ENCODE results near the gene JPH2. TPM values are rescaled to one million over a fixed set of nuclear protein-coding genes. Genes with fewer than 3 reads are reported as not detected.

Gene JPH2
- total RNA-seq, 1 donor = 50.5 TPM

DNA sequence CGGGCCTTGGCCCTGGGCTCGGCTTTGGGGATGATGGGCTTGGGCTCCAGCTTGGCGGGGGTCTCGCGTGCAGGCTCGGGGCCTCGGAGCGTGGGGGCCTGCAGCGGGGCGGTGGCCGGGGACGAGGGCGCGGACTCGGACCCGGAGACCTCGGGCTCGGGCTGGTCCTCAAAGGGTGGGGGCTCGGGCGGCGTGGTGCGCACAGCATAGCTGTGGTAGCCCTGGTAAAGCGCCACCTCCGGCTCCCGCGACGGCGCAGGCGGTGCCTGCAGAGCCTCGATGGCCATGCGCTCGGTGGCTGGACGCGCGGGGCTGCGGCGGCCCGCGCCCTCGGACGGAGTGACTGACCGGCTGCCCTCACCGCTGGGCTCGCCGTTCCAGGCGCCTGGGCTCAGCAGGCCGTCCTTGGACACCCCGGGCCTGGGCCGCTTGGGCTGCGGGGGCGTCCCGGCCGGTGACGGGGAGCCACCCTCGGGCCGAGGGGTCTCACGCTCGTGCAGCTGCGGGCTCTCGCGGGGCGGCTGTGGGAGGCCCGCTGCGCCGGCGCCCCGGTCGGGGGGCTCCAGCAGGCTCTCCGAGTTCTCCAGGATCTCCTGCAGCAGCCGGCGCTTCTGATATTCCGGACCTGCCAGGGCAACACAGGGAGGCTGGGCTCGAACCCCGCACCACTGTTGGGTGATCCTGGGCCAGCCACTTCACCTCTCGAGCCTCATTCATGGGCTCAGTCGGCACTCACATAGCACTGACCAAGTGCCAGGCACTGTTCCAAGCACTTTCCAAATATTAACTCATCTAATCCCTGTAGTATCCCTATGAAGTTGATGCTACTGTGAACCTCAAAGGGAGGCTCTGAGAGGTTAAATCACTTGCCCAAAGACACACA lies 71.0 kb downstream of the JPH2 start:
- no peak for DNase-seq (ENCODE audit: low read depth)
- TF ChIP-seq, protein P1, sequence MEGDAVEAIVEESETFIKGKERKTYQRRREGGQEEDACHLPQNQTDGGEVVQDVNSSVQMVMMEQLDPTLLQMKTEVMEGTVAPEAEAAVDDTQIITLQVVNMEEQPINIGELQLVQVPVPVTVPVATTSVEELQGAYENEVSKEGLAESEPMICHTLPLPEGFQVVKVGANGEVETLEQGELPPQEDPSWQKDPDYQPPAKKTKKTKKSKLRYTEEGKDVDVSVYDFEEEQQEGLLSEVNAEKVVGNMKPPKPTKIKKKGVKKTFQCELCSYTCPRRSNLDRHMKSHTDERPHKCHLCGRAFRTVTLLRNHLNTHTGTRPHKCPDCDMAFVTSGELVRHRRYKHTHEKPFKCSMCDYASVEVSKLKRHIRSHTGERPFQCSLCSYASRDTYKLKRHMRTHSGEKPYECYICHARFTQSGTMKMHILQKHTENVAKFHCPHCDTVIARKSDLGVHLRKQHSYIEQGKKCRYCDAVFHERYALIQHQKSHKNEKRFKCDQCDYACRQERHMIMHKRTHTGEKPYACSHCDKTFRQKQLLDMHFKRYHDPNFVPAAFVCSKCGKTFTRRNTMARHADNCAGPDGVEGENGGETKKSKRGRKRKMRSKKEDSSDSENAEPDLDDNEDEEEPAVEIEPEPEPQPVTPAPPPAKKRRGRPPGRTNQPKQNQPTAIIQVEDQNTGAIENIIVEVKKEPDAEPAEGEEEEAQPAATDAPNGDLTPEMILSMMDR (IDR thresholded peaks at IDR 0.05; ENCODE audit: insufficient read depth, low read depth, low read length) = no peak
- H3K4me3 ChIP-seq (ENCODE audit: low read depth, low read length) = no peak overlapping the region

DNA sequence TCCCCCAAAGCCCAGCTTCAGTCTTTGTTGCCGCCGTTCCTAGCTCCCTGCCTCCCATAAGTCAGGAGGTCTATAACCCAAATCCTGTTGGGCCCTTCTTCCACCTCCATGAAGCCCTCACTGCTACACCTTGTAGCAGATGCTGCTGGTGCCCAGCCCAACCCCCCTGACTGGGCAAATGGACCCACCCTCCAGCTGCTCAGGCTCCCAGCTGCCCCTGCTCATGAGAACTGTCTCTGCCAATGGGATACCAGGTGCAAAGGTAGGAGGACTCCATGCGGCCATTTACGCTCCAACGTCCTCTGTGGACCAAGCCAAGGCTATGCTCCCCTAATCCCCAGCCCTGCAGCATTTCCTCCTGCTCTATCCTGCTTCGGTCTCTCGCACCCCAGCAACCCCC lies 71.8 kb downstream of the JPH2 start:
- DNase-seq (ENCODE audit: low read depth) = no peak
- H3K4me3 ChIP-seq (ENCODE audit: low read depth, low read length) = no peak overlapping the region
- TF ChIP-seq, protein P1 (IDR thresholded peaks at IDR 0.05; ENCODE audit: insufficient read depth, low read depth, low read length) = no peak

DNA sequence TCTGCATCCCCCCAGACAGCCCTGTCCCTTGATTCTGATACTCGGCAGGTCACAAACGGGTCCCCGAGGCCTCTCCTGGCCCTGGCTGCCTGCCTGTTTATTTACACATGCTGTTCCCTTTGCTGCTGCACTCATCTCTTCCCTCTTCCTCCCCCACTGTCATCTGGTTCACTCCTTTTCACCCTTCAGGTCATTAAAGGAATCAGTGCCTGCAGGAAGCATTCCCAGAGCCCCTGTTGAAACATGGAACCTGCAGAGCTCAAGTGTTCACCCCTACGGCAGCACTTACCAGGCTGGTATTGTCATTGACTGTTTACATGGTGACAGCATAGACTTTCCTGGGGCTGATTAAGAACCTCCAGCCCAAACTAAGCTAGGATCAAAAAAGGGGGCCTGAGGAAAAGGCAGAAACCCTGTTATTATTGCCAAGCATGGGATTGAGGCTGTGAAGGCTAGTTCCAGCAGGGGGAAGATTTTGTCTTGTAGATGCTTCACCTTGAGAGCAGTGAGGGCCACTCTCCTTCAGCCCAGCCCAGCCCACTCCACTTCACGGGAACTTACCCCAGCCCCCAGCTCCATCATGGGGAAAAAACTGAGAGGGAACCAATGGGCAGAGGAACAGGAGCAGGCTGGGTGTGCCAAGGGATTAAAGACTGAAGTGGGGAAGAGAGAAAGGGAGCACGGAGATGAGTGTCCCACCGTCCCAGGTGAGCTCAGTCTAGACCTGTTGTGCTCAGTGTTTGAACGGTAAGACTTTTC lies 73.2 kb downstream of the JPH2 start:
- TF ChIP-seq, protein P1 (IDR thresholded peaks at IDR 0.05; ENCODE audit: insufficient read depth, low read depth, low read length) = no peak
- no peak for DNase-seq (ENCODE audit: low read depth)
- H3K4me3 ChIP-seq (ENCODE audit: low read depth, low read length) = no peak overlapping the region

DNA sequence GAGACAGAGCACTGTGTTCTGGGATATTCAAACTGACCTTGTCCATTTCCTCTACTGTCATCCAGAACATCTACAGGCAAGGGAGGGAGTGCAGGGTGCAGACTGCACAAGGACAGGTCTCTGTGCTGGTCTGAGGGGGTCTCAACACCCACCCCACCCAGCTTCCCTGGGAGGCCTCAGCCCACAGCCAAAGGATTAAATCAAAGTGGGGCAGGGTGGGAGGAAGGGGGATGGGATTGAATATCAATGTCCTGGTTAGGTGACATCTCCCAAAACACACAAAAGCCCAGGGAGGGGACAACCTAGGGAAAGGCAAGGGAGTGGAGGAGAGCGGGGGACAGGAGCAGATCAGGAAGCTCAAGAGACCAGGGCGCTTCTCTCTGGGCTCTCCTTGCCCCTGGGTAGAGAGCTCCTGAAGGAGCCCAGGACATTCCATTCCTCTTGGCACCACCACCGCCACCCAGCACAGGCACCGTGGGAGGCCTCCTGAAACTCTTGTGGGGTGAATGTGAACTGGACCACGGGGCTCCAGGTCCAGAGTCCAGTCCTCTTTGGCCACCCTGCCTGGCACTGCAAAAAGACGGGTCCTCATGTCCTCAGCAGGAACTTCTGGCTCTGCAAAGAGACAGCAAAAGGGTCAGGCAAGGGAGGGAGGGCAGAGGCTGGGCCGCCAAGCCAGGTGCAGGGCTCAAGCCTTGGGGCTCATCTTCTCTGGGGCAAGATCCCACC lies 73.9 kb downstream of the JPH2 start:
- TF ChIP-seq, protein P1 (IDR thresholded peaks at IDR 0.05; ENCODE audit: insufficient read depth, low read depth, low read length) = no peak
- H3K4me3 ChIP-seq (ENCODE audit: low read depth, low read length) = no peak overlapping the region
- no peak for DNase-seq (ENCODE audit: low read depth)

DNA sequence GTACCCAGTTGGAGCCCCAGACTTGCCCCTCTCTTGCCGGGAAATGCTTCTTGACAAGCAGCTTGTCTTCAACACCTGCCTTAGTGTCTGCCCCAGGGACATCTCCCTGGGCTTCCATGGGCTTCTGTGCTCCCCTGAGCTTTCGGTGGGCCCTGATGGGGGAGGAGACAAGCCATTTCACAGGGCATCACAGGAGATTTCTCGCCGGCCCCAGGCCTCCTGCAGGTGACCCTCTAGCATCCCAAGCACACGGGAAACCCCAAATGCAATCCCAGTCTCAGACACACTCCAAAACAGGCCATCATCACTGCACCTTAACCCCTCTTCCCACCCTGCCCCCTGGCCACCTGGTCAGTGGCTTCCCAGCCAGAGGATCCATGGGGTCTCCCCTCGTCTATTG lies 74.5 kb downstream of the JPH2 start:
- DNase-seq (ENCODE audit: low read depth) = no peak
- no peak overlapping the region for H3K4me3 ChIP-seq (ENCODE audit: low read depth, low read length)
- TF ChIP-seq, protein P1 (IDR thresholded peaks at IDR 0.05; ENCODE audit: insufficient read depth, low read depth, low read length) = no peak

DNA sequence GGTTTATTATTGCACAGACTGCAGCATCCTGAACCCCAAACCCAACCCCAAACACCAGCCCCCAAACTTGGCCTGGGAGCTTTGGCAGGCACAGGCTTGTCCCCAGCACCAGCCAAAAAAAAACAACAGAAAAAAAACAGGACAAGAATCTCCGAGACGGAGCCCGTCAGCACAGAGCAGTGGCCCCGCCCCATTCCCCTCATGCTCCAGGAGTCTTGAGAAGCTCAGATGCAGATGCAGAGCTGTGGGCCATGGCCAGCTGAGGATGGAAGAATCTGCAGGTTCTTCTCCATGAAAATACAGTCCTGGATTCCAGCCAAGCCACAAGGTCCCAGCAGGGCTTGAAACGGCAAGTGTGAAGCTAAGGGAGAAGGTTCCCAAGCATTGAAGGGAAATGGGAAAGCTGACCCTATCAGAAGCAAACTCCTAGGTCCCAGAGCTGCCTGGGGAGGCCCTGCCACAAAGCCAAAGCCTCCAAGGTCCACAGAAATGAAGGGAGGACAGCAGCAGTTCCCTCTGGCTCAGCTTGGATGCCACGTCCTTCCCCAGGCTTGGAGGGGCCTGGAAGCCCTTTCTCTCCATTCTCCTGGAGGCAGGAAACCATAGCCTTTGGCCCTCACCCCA lies 75.2 kb downstream of the JPH2 start:
- H3K4me3 ChIP-seq (ENCODE audit: low read depth, low read length) = no peak overlapping the region
- TF ChIP-seq, protein P1 (IDR thresholded peaks at IDR 0.05; ENCODE audit: insufficient read depth, low read depth, low read length) = no peak
- DNase-seq (ENCODE audit: low read depth) = peak; percentile 41

All from fibroblast of villous mesenchyme (primary cell).